Natural killer cell treated with Interleukin-12 subunit alpha and Interleukin-12 subunit beta and Interleukin-15 and Interleukin-18, amount 100 ng/mL, for 72 hours (primary cell): ENCODE data around the gene KRT3. TPM values are rescaled to one million over a fixed set of nuclear protein-coding genes. Genes with fewer than 3 reads are reported as not detected.

Experiments used
- ATAC-seq, 2 donors: fragments of 150-1000 bp; cut with Tn5 transposase in 1 of 2; sonication (Bioruptor Pico), chemical (Tn5 transposase) in 1 of 2; 2 replicates each; pipeline ENCODE4 v1.10.0; 2021
- DNase-seq: peaks from one replicate; pipeline ENCODE4 v3.0.0; 2022; ENCODE audit warnings: low spot score
- H3K27ac Mint-ChIP-seq, 2 donors: 1 replicate in 1 of 2; 2 replicates in 1 of 2; pipeline ENCODE4 v1.8.0; 2022; ENCODE audit warnings: mixed read lengths in 2 of 2, mild to moderate bottlenecking in 1 of 2, moderate library complexity in 1 of 2
- H3K27me3 Mint-ChIP-seq, 2 donors: 1 replicate in 1 of 2; 2 replicates in 1 of 2; pipeline ENCODE4 v1.8.0; 2022; ENCODE audit warnings: mixed read lengths in 2 of 2
- H3K36me3 Mint-ChIP-seq: one replicate; pipeline ENCODE4 v1.8.0; 2022; ENCODE audit warnings: mixed read lengths
- H3K4me1 Mint-ChIP-seq, 2 donors: 1 replicate in 1 of 2; 2 replicates in 1 of 2; pipeline ENCODE4 v1.8.0; 2022; ENCODE audit warnings: low read depth in 2 of 2, mixed read lengths in 2 of 2, mild to moderate bottlenecking in 1 of 2
- H3K4me3 Mint-ChIP-seq: one replicate; pipeline ENCODE4 v1.8.0; 2022; ENCODE audit warnings: mixed read lengths
- H3K9me3 Mint-ChIP-seq: 2 replicates; pipeline ENCODE4 v1.8.0; 2022; ENCODE audit warnings: mixed read lengths
- total RNA-seq, 2 donors: library from RNA; stranded (reverse); gene quantifications; one replicate each; pipeline ENCODE4 v1.2.3, GENCODE V29; 2022

KRT3 gene
- total RNA-seq, 2 donors from 2014 or later, result not detected

GRCh38 chr12:52822771-52823510, 27.0 kb upstream of the KRT3 start:
- H3K36me3 Mint-ChIP-seq, result no peaks in the 10 kb centered on the region
- DNase-seq (no peak), ATAC-seq (no peak)
- no peak overlapping the region for H3K4me3 Mint-ChIP-seq
- H3K27ac Mint-ChIP-seq, result no peak overlapping the region
- peaks cover 0 to 2% of the 10 kb centered on the region in 2 donors for H3K27me3 Mint-ChIP-seq
- peaks cover 4 to 5% of the 10 kb centered on the region in 2 donors for H3K4me1 Mint-ChIP-seq
- no peaks in the 10 kb centered on the region for H3K9me3 Mint-ChIP-seq

DNA sequence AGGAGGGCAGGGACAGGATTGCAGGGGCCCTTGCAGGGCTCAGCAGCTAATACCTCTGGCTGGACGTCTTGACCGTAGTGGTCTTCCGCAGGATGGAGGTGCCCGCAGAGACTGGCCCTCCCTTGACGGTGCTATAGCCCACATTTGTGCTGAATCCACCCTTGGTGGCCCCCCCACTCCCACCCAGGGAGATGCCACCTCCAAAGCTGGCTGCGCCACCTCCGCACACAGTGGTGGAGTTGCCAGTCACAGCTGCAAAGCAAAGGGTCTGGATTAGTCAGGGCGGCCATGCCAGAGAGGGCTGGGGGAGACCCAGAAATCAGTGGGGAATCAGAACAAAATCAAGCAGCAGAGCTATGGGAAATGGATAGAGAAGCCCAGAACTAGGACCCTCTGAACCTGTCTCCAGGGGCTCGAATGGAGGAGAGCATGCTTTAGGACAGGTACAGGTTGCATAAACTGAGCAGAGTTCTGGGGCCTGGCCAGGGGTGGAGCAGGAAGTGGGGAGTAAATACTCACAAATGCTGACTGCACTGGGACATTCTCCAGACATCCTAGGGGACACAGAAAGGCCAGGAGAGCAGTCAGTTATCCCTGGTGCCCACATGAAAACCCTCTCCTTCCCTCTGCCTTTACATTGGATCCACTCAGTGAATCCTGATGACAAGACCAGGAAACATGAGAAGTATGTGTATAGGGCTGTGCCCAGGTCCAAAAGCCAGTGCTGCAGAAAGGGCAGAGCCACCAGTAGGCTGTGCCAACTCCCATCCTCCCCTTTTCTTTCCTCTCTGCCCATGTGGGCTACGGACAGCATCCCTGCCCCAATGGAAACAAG, 26.1 kb upstream of the KRT3 start:
- no peak for ATAC-seq
- no peaks in the 10 kb centered on the region for H3K9me3 Mint-ChIP-seq
- no peak overlapping the region for H3K4me3 Mint-ChIP-seq
- H3K4me1 Mint-ChIP-seq, result peaks cover 0 to 4% of the 10 kb centered on the region in 2 donors
- DNase-seq, result no peak
- H3K27me3 Mint-ChIP-seq, result peaks cover 0 to 2% of the 10 kb centered on the region in 2 donors
- no peaks in the 10 kb centered on the region for H3K36me3 Mint-ChIP-seq
- H3K27ac Mint-ChIP-seq, result no peak overlapping the region

DNA sequence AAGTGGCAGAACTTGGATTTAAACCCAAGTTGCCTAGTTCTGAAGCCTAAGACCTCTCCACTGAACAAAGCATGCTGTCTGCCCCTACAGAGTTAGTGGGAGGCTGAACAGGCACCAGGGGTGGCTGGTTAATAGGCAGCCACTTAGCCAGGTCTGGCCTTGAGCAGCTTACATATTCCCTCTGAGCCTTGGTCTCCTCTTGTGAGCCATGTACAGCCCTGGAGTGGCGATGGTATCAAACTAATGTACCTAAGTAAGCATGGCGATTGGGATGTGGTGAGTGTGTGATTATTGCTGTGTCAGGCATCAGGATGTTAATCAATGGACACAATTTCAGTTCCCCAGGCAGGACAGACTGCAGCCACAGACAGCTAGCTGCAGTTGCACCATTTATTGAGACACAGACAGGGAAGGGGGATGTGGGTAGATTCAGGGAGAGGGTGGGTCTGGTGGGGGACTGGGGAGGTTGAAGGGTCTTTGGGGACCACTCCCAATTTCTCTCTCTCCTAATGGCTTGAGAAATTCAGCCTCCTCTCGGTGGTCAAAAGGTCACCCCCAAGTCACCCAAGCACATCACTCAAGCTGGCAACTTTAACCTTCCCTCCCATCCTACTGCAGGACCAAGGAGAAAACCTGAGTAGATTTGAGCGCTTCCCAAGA, 25.3 kb upstream of the KRT3 start:
- no peak for ATAC-seq
- no peaks in the 10 kb centered on the region for H3K36me3 Mint-ChIP-seq
- H3K4me1 Mint-ChIP-seq, result peaks cover 0 to 4% of the 10 kb centered on the region in 2 donors
- H3K4me3 Mint-ChIP-seq, result no peak overlapping the region
- no peak for DNase-seq
- H3K9me3 Mint-ChIP-seq, result no peaks in the 10 kb centered on the region
- H3K27ac Mint-ChIP-seq, result no peak overlapping the region
- H3K27me3 Mint-ChIP-seq, result peaks cover 0 to 2% of the 10 kb centered on the region in 2 donors

DNA sequence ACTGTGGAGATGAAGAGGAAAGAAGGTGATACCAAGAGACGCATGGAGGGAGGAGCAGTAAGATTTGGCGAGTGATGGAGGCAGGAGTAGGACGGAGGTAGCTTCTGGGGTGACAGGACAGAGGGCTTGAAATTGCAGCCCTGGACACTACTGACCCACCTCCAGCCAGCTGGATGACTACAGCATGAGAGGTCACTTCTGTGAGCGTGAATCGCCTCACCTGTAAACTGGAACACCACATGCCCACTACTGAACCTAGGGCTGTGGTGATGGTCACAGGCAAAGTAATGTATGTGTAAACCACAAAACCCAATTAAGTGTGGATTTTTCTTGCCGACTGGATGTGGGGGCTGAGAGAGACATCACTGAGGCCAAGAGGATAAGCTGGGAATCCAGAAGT, 24.6 kb upstream of the KRT3 start:
- Mint-ChIP-seq H3K27ac (no peak overlapping the region), H3K4me1 (peaks cover 0 to 4% of the 10 kb centered on the region in 2 donors), H3K4me3 (no peak overlapping the region), H3K27me3 (peaks cover 0 to 2% of the 10 kb centered on the region in 2 donors), H3K36me3 (no peaks in the 10 kb centered on the region), H3K9me3 (no peaks in the 10 kb centered on the region)
- ATAC-seq (no peak), DNase-seq (no peak)

GRCh38 chr12:52819731-52820510, 24.0 kb upstream of the KRT3 start:
- no peak overlapping the region for H3K27ac Mint-ChIP-seq
- ATAC-seq (no peak), DNase-seq (no peak)
- no peaks in the 10 kb centered on the region for H3K9me3 Mint-ChIP-seq
- peaks cover 0 to 4% of the 10 kb centered on the region in 2 donors for H3K4me1 Mint-ChIP-seq
- peaks cover 0 to 2% of the 10 kb centered on the region in 2 donors for H3K27me3 Mint-ChIP-seq
- no peaks in the 10 kb centered on the region for H3K36me3 Mint-ChIP-seq
- no peak overlapping the region for H3K4me3 Mint-ChIP-seq

DNA sequence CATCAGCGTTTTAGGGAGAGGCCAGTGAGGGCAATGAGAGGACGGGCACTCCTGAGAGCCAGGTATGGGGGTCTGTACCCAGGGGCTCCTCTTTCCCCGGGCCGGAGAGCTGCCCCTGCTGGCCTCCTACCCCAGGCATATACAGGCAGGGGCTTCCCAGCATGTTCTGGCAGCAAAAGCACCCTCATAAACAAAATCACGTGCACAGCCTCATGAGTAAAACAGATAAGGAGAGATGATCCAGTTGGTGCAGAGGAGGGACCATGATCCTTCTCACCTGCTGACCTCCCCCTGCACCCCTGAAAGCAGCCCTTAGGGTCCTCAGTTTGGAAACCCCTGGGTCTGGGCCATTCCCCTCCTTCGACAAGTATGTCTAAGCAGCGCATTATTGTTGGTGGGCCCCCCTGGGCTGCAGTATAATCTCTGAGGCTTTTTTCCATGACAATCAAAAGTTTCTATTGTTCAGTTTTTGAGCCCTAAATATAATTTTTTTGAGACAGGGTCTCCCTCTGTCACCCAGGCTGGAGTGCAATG, 23.0 kb upstream of the KRT3 start:
- no peaks in the 10 kb centered on the region for H3K9me3 Mint-ChIP-seq
- no peak overlapping the region for H3K4me3 Mint-ChIP-seq
- ATAC-seq, result no peak
- peaks cover 0 to 4% of the 10 kb centered on the region in 2 donors for H3K27me3 Mint-ChIP-seq
- no peak overlapping the region for H3K27ac Mint-ChIP-seq
- peaks cover 0 to 4% of the 10 kb centered on the region in 2 donors for H3K4me1 Mint-ChIP-seq
- no peaks in the 10 kb centered on the region for H3K36me3 Mint-ChIP-seq
- DNase-seq, result no peak

DNA sequence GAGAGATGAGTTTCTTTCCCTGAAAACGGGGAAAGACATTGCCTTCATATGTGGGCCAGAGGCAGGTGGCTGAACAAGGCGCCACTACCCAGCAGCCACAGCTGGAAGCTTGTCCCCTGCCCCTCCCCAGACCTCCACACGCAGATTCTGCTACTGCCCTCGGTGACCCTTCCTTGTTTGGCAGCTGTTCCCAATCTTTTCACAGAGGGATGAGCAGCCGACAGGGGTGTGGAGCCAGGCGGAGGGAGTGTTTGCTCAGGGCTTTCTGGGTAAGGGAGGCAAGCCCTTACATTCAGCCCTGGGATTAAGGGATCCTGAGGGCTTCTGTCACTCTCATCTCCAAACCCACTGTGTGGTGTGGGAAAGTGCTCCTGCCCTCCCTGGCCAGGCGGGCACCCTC, 22.5 kb upstream of the KRT3 start:
- Mint-ChIP-seq H3K4me1 (peaks cover 0 to 4% of the 10 kb centered on the region in 2 donors), H3K36me3 (no peaks in the 10 kb centered on the region)

DNA sequence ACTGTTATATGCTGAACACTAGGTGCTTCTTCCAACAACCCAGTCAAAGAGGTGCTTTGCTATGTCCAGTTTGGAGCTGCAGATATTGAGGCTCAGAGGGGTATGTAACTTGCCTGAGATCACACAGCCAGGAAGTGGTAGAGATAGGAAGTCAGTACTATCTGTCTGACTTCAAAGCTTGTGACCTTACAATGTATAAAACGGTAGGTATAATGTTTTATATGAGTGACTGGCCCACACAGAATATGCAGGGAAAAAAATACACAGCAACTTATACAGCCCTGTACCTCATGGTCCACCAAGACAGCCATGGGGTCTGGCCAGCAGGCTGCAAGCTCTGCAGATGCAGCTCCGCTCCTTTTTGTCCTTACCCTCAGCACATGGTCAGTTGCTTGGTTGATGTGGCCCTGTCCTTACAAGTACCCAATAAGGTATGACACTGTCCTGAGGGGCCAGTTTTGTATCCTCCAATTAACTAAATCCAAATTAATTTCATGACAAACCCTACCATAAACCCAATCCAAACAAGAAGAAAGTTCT, 21.9 kb upstream of the KRT3 start:
- H3K27ac Mint-ChIP-seq, result no peak overlapping the region
- no peak for DNase-seq

More for the DNA sequence above, 22.5 kb upstream of the KRT3 start:
- ATAC-seq (no peak), DNase-seq (no peak)
- H3K9me3 Mint-ChIP-seq, result no peaks in the 10 kb centered on the region
- peaks cover 0 to 4% of the 10 kb centered on the region in 2 donors for H3K27me3 Mint-ChIP-seq
- no peak overlapping the region for H3K4me3 Mint-ChIP-seq
- H3K27ac Mint-ChIP-seq, result no peak overlapping the region

GRCh38 chr12:52817003-52817698, 21.2 kb upstream of the KRT3 start:
- H3K36me3 Mint-ChIP-seq, result no peaks in the 10 kb centered on the region
- H3K9me3 Mint-ChIP-seq, result no peaks in the 10 kb centered on the region
- no peak for DNase-seq
- H3K27ac Mint-ChIP-seq, result no peak overlapping the region
- H3K4me3 Mint-ChIP-seq, result no peak overlapping the region
- no peak for ATAC-seq
- H3K27me3 Mint-ChIP-seq, result peaks cover 0 to 4% of the 10 kb centered on the region in 2 donors
- H3K4me1 Mint-ChIP-seq, result peaks cover 0 to 4% of the 10 kb centered on the region in 2 donors

More for the DNA sequence above, 21.9 kb upstream of the KRT3 start:
- Mint-ChIP-seq H3K36me3 (no peaks in the 10 kb centered on the region), H3K9me3 (no peaks in the 10 kb centered on the region), H3K27me3 (peaks cover 0 to 4% of the 10 kb centered on the region in 2 donors), H3K4me3 (no peak overlapping the region), H3K4me1 (peaks cover 0 to 4% of the 10 kb centered on the region in 2 donors)
- no peak for ATAC-seq

DNA sequence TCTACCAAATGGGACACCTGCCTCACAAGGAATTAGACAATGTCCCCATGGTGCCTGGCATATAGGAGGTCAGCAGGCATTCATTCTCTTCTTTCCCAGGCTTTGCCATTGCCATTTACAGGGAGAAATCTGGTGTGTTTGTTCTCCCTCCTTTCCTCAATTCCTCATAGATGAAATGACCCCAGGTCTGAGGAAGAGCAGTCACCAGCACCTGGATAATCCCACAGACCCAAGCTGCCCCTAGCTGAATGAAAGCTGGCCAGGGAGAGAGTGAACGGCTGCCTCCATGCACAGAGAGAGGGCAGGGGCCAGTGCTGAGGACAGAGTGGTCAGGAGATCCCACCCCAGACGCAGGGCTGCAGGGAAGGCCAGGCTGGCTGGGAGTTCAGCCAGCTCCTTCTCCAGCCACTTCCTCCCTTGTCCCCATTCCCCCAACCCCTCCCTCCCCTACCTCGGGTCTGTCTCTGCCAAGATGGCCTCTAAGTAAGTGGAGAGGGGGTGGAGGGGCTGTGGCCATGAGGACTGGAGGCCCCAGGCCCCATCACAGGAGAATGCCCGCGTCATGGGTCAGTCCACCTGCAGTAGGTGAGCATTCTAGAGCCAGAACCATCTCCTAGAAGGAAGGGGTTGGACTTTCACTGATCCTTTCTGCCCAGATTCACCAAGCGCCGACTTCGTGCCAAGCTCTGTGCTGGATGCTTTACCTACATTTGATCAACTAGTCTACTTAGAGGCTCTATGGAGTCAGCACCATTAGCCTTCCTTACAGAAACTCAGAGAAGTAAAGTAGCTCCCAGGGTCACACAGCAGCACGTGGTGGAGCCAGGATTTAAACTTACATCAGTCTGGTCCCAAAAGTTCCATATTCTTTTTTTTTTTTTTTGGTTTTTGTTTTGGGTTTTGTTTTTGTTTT, 20.0 kb upstream of the KRT3 start:
- no peaks in the 10 kb centered on the region for H3K9me3 Mint-ChIP-seq
- H3K27ac Mint-ChIP-seq, result no peak overlapping the region
- peaks cover 0 to 4% of the 10 kb centered on the region in 2 donors for H3K4me1 Mint-ChIP-seq
- DNase-seq, result no peak
- peaks cover 0 to 2% of the 10 kb centered on the region in 2 donors for H3K27me3 Mint-ChIP-seq
- H3K36me3 Mint-ChIP-seq, result no peaks in the 10 kb centered on the region
- no peak for ATAC-seq
- H3K4me3 Mint-ChIP-seq, result no peak overlapping the region

GRCh38 chr12:52815161-52815560, 19.2 kb upstream of the KRT3 start:
- Mint-ChIP-seq H3K36me3 (no peaks in the 10 kb centered on the region), H3K27me3 (peaks cover 0 to 2% of the 10 kb centered on the region in 2 donors), H3K9me3 (no peaks in the 10 kb centered on the region), H3K4me1 (peaks cover 0 to 4% of the 10 kb centered on the region in 2 donors), H3K27ac (no peak overlapping the region), H3K4me3 (no peak overlapping the region)
- ATAC-seq, result no peak
- no peak for DNase-seq
